Right lobe of liver (tissue), 6 donors: ENCODE data around the gene ELMOD3. TPM values are rescaled to one million over a fixed set of nuclear protein-coding genes. Genes with fewer than 3 reads are reported as not detected.

Experiments used
- ATAC-seq, 4 donors: fragments of 200-7000 bp; cut with Tn5 transposase; one replicate each; pipeline ENCODE4 v1.9.1; 2020; ENCODE audit warnings: mild to moderate bottlenecking in 4 of 4, moderate library complexity in 4 of 4
- DNase-seq, 3 donors: peaks; one replicate each; pipeline ENCODE4 v3.0.0-alpha.2; 2020
- H3K27ac ChIP-seq, 3 donors: fragments of 200-600 bp; one replicate each; pipeline ENCODE4 v1.8.0; 2022
- H3K27me3 ChIP-seq, 2 donors: fragments of 200-600 bp; one replicate each; pipeline ENCODE4 v1.8.0; 2022
- H3K36me3 ChIP-seq, 4 donors: fragments of 200-600 bp; sonication (generic) in 1 of 4; one replicate each; pipeline versions ENCODE4 v1.5.1 to v1.8.0; 2017 to 2022; ENCODE audit warnings: control low read depth in 1 of 4
- H3K4me1 ChIP-seq, 4 donors: fragments of 200-600 bp; sonication (generic) in 1 of 4; one replicate each; pipeline versions ENCODE4 v1.5.1 to v1.8.0; 2017 to 2022; ENCODE audit warnings: control low read depth in 1 of 4
- H3K4me3 ChIP-seq, 3 donors: fragments of 200-600 bp; one replicate each; pipeline ENCODE4 v1.8.0; 2022
- H3K9me3 ChIP-seq, 4 donors: fragments of 200-600 bp; sonication (generic) in 1 of 4; one replicate each; pipeline versions ENCODE4 v1.5.1 to v1.8.0; 2017 to 2022; ENCODE audit warnings: control low read depth in 1 of 4
- CTCF ChIP-seq, 4 donors: fragments of 200-600 bp in 3 of 4; fragments of 450-650 bp in 1 of 4; IDR thresholded peaks; one replicate each; pipeline versions ENCODE4 v1.5.1 to v1.8.0; 2016 to 2022; ENCODE audit warnings: antibody characterized with exemption in 4 of 4, mild to moderate bottlenecking in 2 of 4
- POLR2A ChIP-seq: fragments of 450-650 bp; IDR thresholded peaks from one replicate; pipeline ENCODE4 v1.6.1; 2017; ENCODE audit warnings: antibody characterized with exemption, mild to moderate bottlenecking
- WGBS: methylation state at CpG from one replicate; pipeline ENCODE4 v1.1.6; 2018; ENCODE audit warnings: low coverage, low lambda C conversion rate; ENCODE audit not compliant: insufficient coverage; ENCODE audit errors: missing lambda C conversion rate; 5-methylcytosine and 5-hydroxymethylcytosine counted together
- intact Hi-C, 2 donors: fragments of 100-400 bp; cut with DNase I; formaldehyde crosslinking; loops; one replicate each; pipeline versions ENCODE4 v1.11.2 to v1.14.1; 2022
- total RNA-seq, 6 experiments: library from RNA; depleted of rRNA in 2 of 6; stranded (reverse); fragments of >200 nt in 2 of 6; fragmentation: NEBNext Ultra II Directional in 3 of 6; extraction: Animal tissue kit (Norgen Biotek cat#: 25700) in 3 of 6; gene quantifications; one replicate each; pipeline versions ENCODE4 v1.1.0 to v1.2.4, GENCODE V29; 2016 to 2023
- donor health status: DM: no; HTN: yes; CAD: no.
- donor health status: DM: no; HTN: no; CAD: no.
- donor health status: DM: no; HTN: no; CAD: no.
- donor health status: DM: no; HTN: yes; CAD: no.
- donor health status: DM: no; HTN: yes; CAD: no.

The ELMOD3 gene
- total RNA-seq, 6 experiments from 2014 or later: 7.4 to 12.8 (median 9.5) TPM

- H3K27me3 ChIP-seq: no peaks in the 10 kb centered on the region
These were observed 39.7 kb downstream of the ELMOD3 start for GRCh38 chr2:85394261-85394681.

GRCh38 chr2:85394976-85395375, 40.4 kb downstream of the ELMOD3 start:
- Histone ChIP-seq H3K27ac (no peak overlapping the region), H3K27me3 (no peaks in the 10 kb centered on the region), H3K4me1 (peaks cover 0 to 3% (median 0%) of the 10 kb centered on the region in 4 donors), H3K36me3 (no peaks in the 10 kb centered on the region), H3K4me3 (no peak overlapping the region), H3K9me3 (no peaks in the 10 kb centered on the region)
- intact Hi-C loops: no loop called here
- DNase-seq: peak in 1 of 3 donors; percentile 30
- no peak for TF ChIP-seq CTCF (IDR thresholded peaks at IDR 0.05)
- WGBS: 89% methylated on average over 3 of the region's 6 CpGs
- ATAC-seq: no peak

More at GRCh38 chr2:85394261-85394681, 39.7 kb downstream of the ELMOD3 start:
- WGBS: 73% methylated on average over 3 of the region's 4 CpGs
- no peak overlapping the region for H3K27ac ChIP-seq
- H3K4me1 ChIP-seq: peaks cover 0 to 3% (median 0%) of the 10 kb centered on the region in 4 donors
- TF ChIP-seq CTCF (IDR thresholded peaks at IDR 0.05): no peak
- no peak for TF ChIP-seq POLR2A
- H3K9me3 ChIP-seq: no peaks in the 10 kb centered on the region
- intact Hi-C loops: no loop called here
- H3K36me3 ChIP-seq: no peaks in the 10 kb centered on the region
- DNase-seq: peak in 1 of 3 donors; percentile 53
- ATAC-seq: peak; percentile 45 to 84 (median 50)
- no peak overlapping the region for H3K4me3 ChIP-seq

GRCh38 chr2:85395912-85396475, 41.4 kb downstream of the ELMOD3 start:
- peaks cover 0 to 3% (median 0%) of the 10 kb centered on the region in 4 donors for H3K4me1 ChIP-seq
- peak in 1 of 3 donors; percentile 19 for DNase-seq
- no peaks in the 10 kb centered on the region for H3K27me3 ChIP-seq
- H3K9me3 ChIP-seq: no peaks in the 10 kb centered on the region
- WGBS: 96% methylated on average over 14 of the region's 14 CpGs
- no peaks in the 10 kb centered on the region for H3K36me3 ChIP-seq
- no peak for ATAC-seq
- H3K27ac ChIP-seq: no peak overlapping the region
- intact Hi-C loops: no loop called here
- no peak overlapping the region for H3K4me3 ChIP-seq
- TF ChIP-seq CTCF (IDR thresholded peaks at IDR 0.05) (no peak), POLR2A (no peak)

GRCh38 chr2:85396531-85397470, 42.2 kb downstream of the ELMOD3 start:
- no peaks in the 10 kb centered on the region for H3K9me3 ChIP-seq
- peaks cover 0 to 3% (median 0%) of the 10 kb centered on the region in 4 donors for H3K4me1 ChIP-seq
- H3K4me3 ChIP-seq: no peak overlapping the region
- no peak for TF ChIP-seq CTCF (IDR thresholded peaks at IDR 0.05)
- no peak for TF ChIP-seq POLR2A
- no peaks in the 10 kb centered on the region for H3K27me3 ChIP-seq
- no peak for ATAC-seq
- 64% methylated on average over 4 of the region's 5 CpGs for WGBS
- no peaks in the 10 kb centered on the region for H3K36me3 ChIP-seq
- intact Hi-C loops: no loop called here
- DNase-seq: peak in 1 of 3 donors; percentile 10
- no peak overlapping the region for H3K27ac ChIP-seq
